Liver (tissue), 9 donors: Measurements from ENCODE around the gene ATP2C2. TPM values are rescaled to one million over a fixed set of nuclear protein-coding genes. Genes with fewer than 3 reads are reported as not detected.
A peak's percentile ranks its signal among the peaks of the same experiment; 100 is the strongest.

ENCODE experiments used
- DNase-seq: peaks from one replicate; pipeline ENCODE4 v3.0.0-alpha.2; 2017; ENCODE audit warnings: low spot score
- H3K27ac ChIP-seq, 2 donors: one replicate each; pipeline ENCODE4 v1.7.0; 2013; ENCODE audit warnings: inconsistent platforms in 2 of 2, low read length in 2 of 2, control low read depth in 1 of 2, low read depth in 1 of 2, mild to moderate bottlenecking in 1 of 2
- H3K27me3 ChIP-seq, 4 donors: one replicate each; pipeline versions ENCODE4 v1.6.1 to v1.7.0; 2013; ENCODE audit warnings: low read length in 3 of 4, inconsistent platforms in 1 of 4, mild to moderate bottlenecking in 1 of 4, moderate library complexity in 1 of 4; ENCODE audit not compliant: control insufficient read depth in 4 of 4, insufficient read depth in 4 of 4
- H3K36me3 ChIP-seq, 4 donors: one replicate each; pipeline versions ENCODE4 v1.6.1 to v1.7.0; 2013; ENCODE audit warnings: low read length in 3 of 4, mild to moderate bottlenecking in 3 of 4, low read depth in 1 of 4, moderate library complexity in 1 of 4; ENCODE audit not compliant: control insufficient read depth in 4 of 4, insufficient read depth in 3 of 4
- H3K4me1 ChIP-seq, 4 donors: one replicate each; pipeline versions ENCODE4 v1.6.1 to v1.7.0; 2013; ENCODE audit warnings: low read length in 3 of 4, mild to moderate bottlenecking in 3 of 4, moderate library complexity in 1 of 4; ENCODE audit not compliant: control insufficient read depth in 4 of 4, insufficient read depth in 4 of 4
- H3K4me3 ChIP-seq, 3 donors: one replicate each; pipeline versions ENCODE4 v1.6.1 to v1.7.0; 2013; ENCODE audit warnings: low read length in 3 of 3, control low read depth in 1 of 3, low read depth in 1 of 3, mild to moderate bottlenecking in 1 of 3
- H3K9ac ChIP-seq, 2 donors: one replicate each; pipeline ENCODE4 v1.7.0; 2013; ENCODE audit warnings: low read length in 2 of 2, mild to moderate bottlenecking in 2 of 2, moderate library complexity in 2 of 2, control low read depth in 1 of 2, low read depth in 1 of 2
- H3K9me3 ChIP-seq, 4 donors: one replicate each; pipeline versions ENCODE4 v1.6.1 to v1.7.0; 2013; ENCODE audit warnings: low read length in 3 of 4; ENCODE audit not compliant: control insufficient read depth in 4 of 4
- ATF3 ChIP-seq: IDR thresholded peaks from 2 replicates; pipeline ENCODE4 v1.6.1; 2016; ENCODE audit warnings: antibody characterized with exemption
- EGR1 ChIP-seq, 2 donors: IDR thresholded peaks; 2 replicates each; pipeline ENCODE4 v1.6.1; 2016 to 2018; ENCODE audit warnings: antibody characterized with exemption in 2 of 2, low read depth in 2 of 2
- FOXA1 ChIP-seq: IDR thresholded peaks from 2 replicates; pipeline ENCODE4 v1.6.1; 2016; ENCODE audit warnings: antibody characterized with exemption
- FOXA2 ChIP-seq: IDR thresholded peaks from 2 replicates; pipeline ENCODE4 v1.6.1; 2016; ENCODE audit warnings: antibody characterized with exemption
- HNF4A ChIP-seq, 2 donors: conservative IDR thresholded peaks; 2 replicates each; pipeline ENCODE4 v1.6.1; 2016; ENCODE audit warnings: antibody characterized with exemption in 2 of 2, mild to moderate bottlenecking in 2 of 2
- JUND ChIP-seq, 2 donors: IDR thresholded peaks; 2 replicates each; pipeline ENCODE4 v1.6.1; 2016; ENCODE audit warnings: antibody characterized with exemption in 2 of 2
- MAX ChIP-seq: IDR thresholded peaks from 2 replicates; pipeline ENCODE4 v1.6.1; 2016; ENCODE audit warnings: antibody characterized with exemption
- NR2F2 ChIP-seq: IDR thresholded peaks from 2 replicates; pipeline ENCODE4 v1.6.1; 2016; ENCODE audit warnings: antibody characterized with exemption
- REST ChIP-seq: IDR thresholded peaks from 2 replicates; pipeline ENCODE4 v1.6.1; 2016; ENCODE audit warnings: antibody characterized with exemption, mild to moderate bottlenecking
- SP1 ChIP-seq: IDR thresholded peaks from 2 replicates; pipeline ENCODE4 v1.6.1; 2018; ENCODE audit warnings: antibody characterized with exemption, mild to moderate bottlenecking
- ZBTB33 ChIP-seq: IDR thresholded peaks from 2 replicates; pipeline ENCODE4 v1.6.1; 2016; ENCODE audit warnings: antibody characterized with exemption
- WGBS: extraction: QIAGEN DNeasy Blood & Tissue Kit; methylation state at CpG from one replicate; pipeline ENCODE4 v1.1.7; 2013; 5-methylcytosine and 5-hydroxymethylcytosine counted together
- polyA plus RNA-seq, 2 donors: library from polyadenylated mRNA; stranded (reverse) in 1 of 2; unstranded in 1 of 2; fragments of 200-250 nt in 1 of 2; fragments of >200 nt in 1 of 2; fragmentation: Nextera tagmentation in 1 of 2; extraction: Ambion mirVana in 1 of 2; gene quantifications; one replicate each; pipeline versions ENCODE4 v1.2.1 to v1.2.3, GENCODE V29; 2013 to 2015
- total RNA-seq, 2 donors: library from RNA; depleted of rRNA; stranded (reverse); fragments of >200 nt; gene quantifications; one replicate each; pipeline ENCODE4 v1.2.3, GENCODE V29; 2014
- TF ChIP-seq, protein P1 (sequence below): fragments of 150-350 bp; IDR thresholded peaks from 2 replicates; pipeline ENCODE4 v1.5.1; 2017; ENCODE audit warnings: improper control_type of control experiment, low read depth, low read length; ENCODE audit not compliant: missing input control
- donor health status: healthy.
- donor health status: healthy.
- donor health status: healthy.
- donor health status: healthy.
- donor health status: healthy.

ATP2C2 gene
- total and polyA plus RNA-seq, 4 donors: 0.05 to 0.33 (median 0.22) TPM

GRCh38 chr16:84504420-84505248 is 136.3 kb downstream of the ATP2C2 start, which contains the start of gene MEAK7:
Gene MEAK7 (minus strand): TSS chr16:84504659. CDS start chr16:84498086, 6,573 bp downstream.
- TF ChIP-seq JUND (IDR thresholded peaks at IDR 0.05) (peak in 1 of 2 donors; percentile 59), REST (peak; percentile 16), FOXA2 (no peak), SP1 (peak; percentile 96)
- Histone ChIP-seq H3K9ac (no peak within 1 kb of the TSS), H3K27ac (peak within 1 kb of the TSS in 1 of 2 donors; percentile 16), H3K27me3 (no peaks in the 10 kb centered on the region), H3K4me3 (peak within 1 kb of the TSS; percentile 62 to 79 (median 67)), H3K9me3 (no peaks in the 10 kb centered on the region), H3K4me1 (peaks cover 2 to 16% (median 10%) of the 10 kb centered on the region in 4 donors), H3K36me3 (no peaks in the 10 kb centered on the region)
- WGBS: 9% methylated on average over 45 of the region's 45 CpGs
- peak; percentile 98 for DNase-seq

- Histone ChIP-seq H3K27ac (peak overlapping the region in 1 of 2 donors; percentile 13), H3K4me1 (peaks cover 2 to 16% (median 10%) of the 10 kb centered on the region in 4 donors), H3K9ac (no peak overlapping the region), H3K4me3 (no peak overlapping the region), H3K36me3 (no peaks in the 10 kb centered on the region), H3K27me3 (no peaks in the 10 kb centered on the region), H3K9me3 (no peaks in the 10 kb centered on the region)
- TF ChIP-seq MAX (no peak), ATF3 (no peak), NR2F2 (no peak), FOXA1 (no peak), HNF4A (conservative IDR thresholded peaks at IDR 0.05) (no peak), EGR1 (IDR thresholded peaks at IDR 0.05; ENCODE audit: low read depth in 2 of 2) (no peak), ZBTB33 (no peak), SP1 (no peak)
- TF ChIP-seq, protein P1, sequence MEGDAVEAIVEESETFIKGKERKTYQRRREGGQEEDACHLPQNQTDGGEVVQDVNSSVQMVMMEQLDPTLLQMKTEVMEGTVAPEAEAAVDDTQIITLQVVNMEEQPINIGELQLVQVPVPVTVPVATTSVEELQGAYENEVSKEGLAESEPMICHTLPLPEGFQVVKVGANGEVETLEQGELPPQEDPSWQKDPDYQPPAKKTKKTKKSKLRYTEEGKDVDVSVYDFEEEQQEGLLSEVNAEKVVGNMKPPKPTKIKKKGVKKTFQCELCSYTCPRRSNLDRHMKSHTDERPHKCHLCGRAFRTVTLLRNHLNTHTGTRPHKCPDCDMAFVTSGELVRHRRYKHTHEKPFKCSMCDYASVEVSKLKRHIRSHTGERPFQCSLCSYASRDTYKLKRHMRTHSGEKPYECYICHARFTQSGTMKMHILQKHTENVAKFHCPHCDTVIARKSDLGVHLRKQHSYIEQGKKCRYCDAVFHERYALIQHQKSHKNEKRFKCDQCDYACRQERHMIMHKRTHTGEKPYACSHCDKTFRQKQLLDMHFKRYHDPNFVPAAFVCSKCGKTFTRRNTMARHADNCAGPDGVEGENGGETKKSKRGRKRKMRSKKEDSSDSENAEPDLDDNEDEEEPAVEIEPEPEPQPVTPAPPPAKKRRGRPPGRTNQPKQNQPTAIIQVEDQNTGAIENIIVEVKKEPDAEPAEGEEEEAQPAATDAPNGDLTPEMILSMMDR: no peak
- DNase-seq: no peak
- 86% methylated on average over 33 of the region's 33 CpGs for WGBS
These were observed 137.2 kb downstream of the ATP2C2 start for GRCh38 chr16:84505249-84506187.
